ENCODE measurements around the gene DCP2. TPM values are rescaled to one million over a fixed set of nuclear protein-coding genes. Genes with fewer than 3 reads are reported as not detected.

Gene DCP2
- total and polyA plus RNA-seq, 2 donors from 2014 or later = 6.9 to 43.0 TPM

DNA sequence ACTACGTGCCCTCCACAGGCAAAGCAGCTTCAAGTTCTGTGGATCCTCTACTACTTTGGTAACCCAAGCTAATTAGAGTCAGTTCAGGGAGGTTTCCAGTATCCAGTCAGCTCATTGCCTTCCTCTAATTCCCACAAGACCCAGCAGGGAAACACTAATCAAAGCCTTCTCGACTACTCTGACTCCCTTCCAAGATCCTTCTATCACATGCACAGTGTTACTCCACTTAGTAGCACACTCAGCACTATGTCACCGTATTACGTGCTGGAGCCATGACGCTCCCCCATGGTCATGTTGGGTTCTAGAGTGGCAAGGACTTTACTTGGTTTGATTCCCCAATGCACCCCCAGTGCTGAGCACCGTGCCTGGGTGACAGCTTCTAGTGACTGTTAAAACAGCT is 53.0 kb downstream of the DCP2 start:
- Histone ChIP-seq H3K4me1 (ENCODE audit: control insufficient read depth in 2 of 3, insufficient read depth in 2 of 3, low read depth in 1 of 3, low read length in 3 of 3) (no peaks in the 10 kb centered on the region), H3K27me3 (ENCODE audit: control insufficient read depth, insufficient read depth, low read length) (no peaks in the 10 kb centered on the region), H3K27ac (ENCODE audit: low read depth in 2 of 2, low read length in 2 of 2) (no peak overlapping the region), H3K9ac (ENCODE audit: low read length in 3 of 3) (no peak overlapping the region), H3K9me3 (ENCODE audit: control insufficient read depth in 2 of 3, insufficient read depth in 1 of 3, low read length in 3 of 3) (no peaks in the 10 kb centered on the region), H3K36me3 (ENCODE audit: control insufficient read depth in 2 of 3, insufficient read depth in 3 of 3, low read length in 3 of 3) (peaks cover 0 to 14% (median 11%) of the 10 kb centered on the region in 3 donors), H3K4me3 (ENCODE audit: low read length in 3 of 3) (no peak overlapping the region)
- no peak for DNase-seq
- no peak for FAIRE-seq
- intact Hi-C loops (cut with DNase I) = no loop called here
- TF ChIP-seq, protein P1, sequence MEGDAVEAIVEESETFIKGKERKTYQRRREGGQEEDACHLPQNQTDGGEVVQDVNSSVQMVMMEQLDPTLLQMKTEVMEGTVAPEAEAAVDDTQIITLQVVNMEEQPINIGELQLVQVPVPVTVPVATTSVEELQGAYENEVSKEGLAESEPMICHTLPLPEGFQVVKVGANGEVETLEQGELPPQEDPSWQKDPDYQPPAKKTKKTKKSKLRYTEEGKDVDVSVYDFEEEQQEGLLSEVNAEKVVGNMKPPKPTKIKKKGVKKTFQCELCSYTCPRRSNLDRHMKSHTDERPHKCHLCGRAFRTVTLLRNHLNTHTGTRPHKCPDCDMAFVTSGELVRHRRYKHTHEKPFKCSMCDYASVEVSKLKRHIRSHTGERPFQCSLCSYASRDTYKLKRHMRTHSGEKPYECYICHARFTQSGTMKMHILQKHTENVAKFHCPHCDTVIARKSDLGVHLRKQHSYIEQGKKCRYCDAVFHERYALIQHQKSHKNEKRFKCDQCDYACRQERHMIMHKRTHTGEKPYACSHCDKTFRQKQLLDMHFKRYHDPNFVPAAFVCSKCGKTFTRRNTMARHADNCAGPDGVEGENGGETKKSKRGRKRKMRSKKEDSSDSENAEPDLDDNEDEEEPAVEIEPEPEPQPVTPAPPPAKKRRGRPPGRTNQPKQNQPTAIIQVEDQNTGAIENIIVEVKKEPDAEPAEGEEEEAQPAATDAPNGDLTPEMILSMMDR (IDR thresholded peaks at IDR 0.05; ENCODE audit: borderline replicate concordance, extremely low read depth, insufficient read depth) = no peak

DNA sequence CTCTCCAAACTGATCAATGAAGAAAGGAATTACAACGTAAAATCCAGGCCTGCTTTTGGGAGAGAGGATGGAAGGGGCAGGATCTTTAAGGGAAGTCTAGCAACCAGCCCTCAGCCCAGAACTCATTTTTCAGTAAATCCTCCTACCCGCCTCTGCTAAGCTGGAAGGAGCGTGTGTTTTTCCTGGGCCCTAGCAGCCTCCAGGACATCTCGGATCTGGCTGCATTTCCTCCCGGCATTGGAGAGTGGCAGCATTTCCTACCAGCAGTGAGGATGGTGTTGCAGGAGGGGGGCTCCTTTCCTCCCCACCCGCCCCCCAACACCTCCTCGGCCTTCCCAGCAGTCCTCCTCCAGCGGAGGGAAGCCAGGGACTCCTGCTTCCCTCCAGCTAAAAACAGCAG is 54.5 kb downstream of the DCP2 start:
- intact Hi-C loops (cut with DNase I) = no loop called here
- H3K4me1 ChIP-seq (ENCODE audit: control insufficient read depth in 2 of 3, insufficient read depth in 2 of 3, low read depth in 1 of 3, low read length in 3 of 3) = no peaks in the 10 kb centered on the region
- TF ChIP-seq, protein P1 (IDR thresholded peaks at IDR 0.05; ENCODE audit: borderline replicate concordance, extremely low read depth, insufficient read depth) = no peak
- no peak overlapping the region for H3K4me3 ChIP-seq (ENCODE audit: low read length in 3 of 3)
- FAIRE-seq = no peak
- no peaks in the 10 kb centered on the region for H3K9me3 ChIP-seq (ENCODE audit: control insufficient read depth in 2 of 3, insufficient read depth in 1 of 3, low read length in 3 of 3)
- H3K9ac ChIP-seq (ENCODE audit: low read length in 3 of 3) = no peak overlapping the region
- no peak overlapping the region for H3K27ac ChIP-seq (ENCODE audit: low read depth in 2 of 2, low read length in 2 of 2)
- no peak for DNase-seq
- no peaks in the 10 kb centered on the region for H3K27me3 ChIP-seq (ENCODE audit: control insufficient read depth, insufficient read depth, low read length)
- H3K36me3 ChIP-seq (ENCODE audit: control insufficient read depth in 2 of 3, insufficient read depth in 3 of 3, low read length in 3 of 3) = peaks cover 0 to 12% (median 11%) of the 10 kb centered on the region in 3 donors

DNA sequence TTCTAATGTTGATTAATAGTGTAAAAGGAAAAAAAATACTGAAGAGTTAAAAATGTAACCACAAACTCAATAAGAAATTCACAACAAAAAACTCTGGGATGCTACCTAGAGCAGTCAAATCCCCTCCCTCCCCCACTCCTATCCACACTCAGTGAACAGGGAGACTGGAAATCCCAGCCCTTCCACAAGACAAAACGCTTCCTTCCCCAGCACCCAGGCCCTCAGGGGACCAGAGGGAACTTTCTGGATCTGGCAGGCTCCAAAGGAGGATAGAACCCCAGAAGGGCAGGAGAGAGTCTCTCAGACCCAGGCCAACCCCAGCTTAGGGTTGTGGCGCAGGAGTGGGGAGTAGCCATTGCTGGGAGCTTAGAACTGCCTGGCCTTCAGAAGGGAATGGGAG is 55.0 kb downstream of the DCP2 start:
- no peaks in the 10 kb centered on the region for H3K4me1 ChIP-seq (ENCODE audit: control insufficient read depth in 2 of 3, insufficient read depth in 2 of 3, low read depth in 1 of 3, low read length in 3 of 3)
- intact Hi-C loops (cut with DNase I) = no loop called here
- no peaks in the 10 kb centered on the region for H3K9me3 ChIP-seq (ENCODE audit: control insufficient read depth in 2 of 3, insufficient read depth in 1 of 3, low read length in 3 of 3)
- no peaks in the 10 kb centered on the region for H3K27me3 ChIP-seq (ENCODE audit: control insufficient read depth, insufficient read depth, low read length)
- H3K36me3 ChIP-seq (ENCODE audit: control insufficient read depth in 2 of 3, insufficient read depth in 3 of 3, low read length in 3 of 3) = peaks cover 0 to 11% (median 8%) of the 10 kb centered on the region in 3 donors
- H3K4me3 ChIP-seq (ENCODE audit: low read length in 3 of 3) = no peak overlapping the region
- TF ChIP-seq, protein P1 (IDR thresholded peaks at IDR 0.05; ENCODE audit: borderline replicate concordance, extremely low read depth, insufficient read depth) = no peak
- DNase-seq (no peak), FAIRE-seq (no peak)
- H3K9ac ChIP-seq (ENCODE audit: low read length in 3 of 3) = no peak overlapping the region
- no peak overlapping the region for H3K27ac ChIP-seq (ENCODE audit: low read depth in 2 of 2, low read length in 2 of 2)

DNA sequence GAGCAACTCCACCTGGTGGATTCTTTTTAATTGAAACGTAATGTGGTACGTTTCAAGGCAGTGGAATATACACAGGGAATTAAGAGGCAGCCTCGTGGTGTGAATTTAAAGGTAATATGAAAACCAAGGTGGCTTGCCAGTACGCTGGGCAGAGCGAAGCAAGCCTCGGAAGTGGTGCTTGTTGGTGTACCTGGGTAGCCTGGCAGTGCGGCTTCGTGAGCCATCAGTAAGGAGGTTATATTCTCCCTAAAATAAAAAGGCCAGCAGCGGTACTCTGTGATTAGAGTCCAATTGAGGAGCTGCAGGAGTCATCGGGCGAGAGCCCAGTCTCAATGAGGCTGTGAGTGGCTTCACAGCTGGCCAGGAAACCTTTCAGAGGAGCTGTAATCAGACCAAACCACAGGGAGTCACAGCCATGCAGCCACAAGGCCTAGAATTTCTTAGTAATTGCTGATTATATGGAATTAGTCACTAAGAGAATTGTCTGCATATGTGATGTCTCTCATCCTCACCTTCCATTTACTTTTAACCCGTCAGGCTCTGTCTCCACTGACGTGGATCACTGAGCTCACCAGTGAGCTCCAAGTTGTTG is 57.7 kb downstream of the DCP2 start:
- no peak overlapping the region for H3K9ac ChIP-seq (ENCODE audit: low read length in 3 of 3)
- H3K27me3 ChIP-seq (ENCODE audit: control insufficient read depth, insufficient read depth, low read length) = no peaks in the 10 kb centered on the region
- H3K4me1 ChIP-seq (ENCODE audit: control insufficient read depth in 2 of 3, insufficient read depth in 2 of 3, low read depth in 1 of 3, low read length in 3 of 3) = no peaks in the 10 kb centered on the region
- no peak overlapping the region for H3K27ac ChIP-seq (ENCODE audit: low read depth in 2 of 2, low read length in 2 of 2)
- DNase-seq = no peak
- no peak overlapping the region for H3K4me3 ChIP-seq (ENCODE audit: low read length in 3 of 3)
- TF ChIP-seq, protein P1 (IDR thresholded peaks at IDR 0.05; ENCODE audit: borderline replicate concordance, extremely low read depth, insufficient read depth) = no peak
- H3K36me3 ChIP-seq (ENCODE audit: control insufficient read depth in 2 of 3, insufficient read depth in 3 of 3, low read length in 3 of 3) = no peaks in the 10 kb centered on the region
- no peak for FAIRE-seq
- no peaks in the 10 kb centered on the region for H3K9me3 ChIP-seq (ENCODE audit: control insufficient read depth in 2 of 3, insufficient read depth in 1 of 3, low read length in 3 of 3)
- intact Hi-C loops (cut with DNase I) = no loop called here

All from kidney (tissue), 14 donors.